HG02852 (cell line): Measurements from ENCODE around the gene PIK3CB.
A peak's percentile ranks its signal among the peaks of the same experiment; 100 is the strongest.
"Not testable (repeated sequence)": the region's sequence is repeated elsewhere in the genome, so short reads cannot be mapped to it uniquely, and the experiment has no call there.

Source experiments
- ATAC-seq: cut with Tn5 transposase; IDR thresholded peaks from one replicate; pipeline ENCODE4 v1.9.1; 2021; ENCODE audit warnings: mild to moderate bottlenecking, moderate library complexity; ENCODE audit not compliant: unreplicated experiment

The PIK3CB gene

DNA sequence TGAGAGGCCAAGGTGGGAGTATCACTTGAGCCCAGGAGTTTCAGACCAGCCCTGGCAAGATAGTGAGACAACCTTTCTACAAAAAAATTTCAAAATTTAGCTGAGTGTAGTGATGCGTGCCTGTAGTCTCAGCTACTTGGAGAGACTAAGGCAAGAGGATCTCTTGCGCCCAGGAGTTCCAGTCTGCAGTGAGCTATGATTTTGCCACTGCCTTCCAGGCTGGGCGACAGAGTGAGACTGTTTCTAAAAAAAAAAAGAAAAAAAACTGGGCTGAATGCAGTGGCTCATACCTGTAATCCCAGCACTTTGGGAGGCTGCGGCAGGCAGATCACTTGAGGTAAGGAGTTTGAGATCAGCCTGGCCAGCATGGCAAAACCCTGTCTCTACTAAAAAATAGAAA is 14.0 kb upstream of the PIK3CB start:
- no peak for ATAC-seq

DNA sequence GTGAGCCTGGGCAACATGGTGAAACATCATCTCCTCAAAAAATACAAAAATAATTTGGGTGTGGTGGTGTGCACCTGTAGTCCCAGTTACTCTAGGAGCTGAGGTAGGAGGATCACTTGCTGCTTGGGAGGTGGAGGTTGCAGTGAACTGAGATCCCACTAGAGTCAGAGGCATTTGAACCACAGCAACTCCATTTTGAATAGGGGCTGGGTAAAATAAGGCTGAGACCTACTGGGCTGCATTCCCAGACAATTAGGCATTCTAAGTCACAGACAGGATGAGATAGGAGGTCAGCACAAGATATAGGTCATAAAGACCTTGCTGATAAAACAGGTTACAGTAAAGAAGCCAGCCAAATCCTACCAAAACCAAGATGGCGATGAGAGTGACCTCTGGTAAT is 12.1 kb upstream of the PIK3CB start:
- ATAC-seq, result not testable (repeated sequence)

GRCh38 chr3:138846262-138846791 is 11.6 kb upstream of the PIK3CB start:
- ATAC-seq, result no peak

GRCh38 chr3:138845771-138846173 is 11.0 kb upstream of the PIK3CB start:
- ATAC-seq, result no peak

- ATAC-seq, result no peak
Observed at GRCh38 chr3:138845181-138845601, 10.5 kb upstream of the PIK3CB start.

GRCh38 chr3:138842483-138843188 is 7.9 kb upstream of the PIK3CB start:
- ATAC-seq, result no peak

- not testable (repeated sequence) for ATAC-seq
Observed at GRCh38 chr3:138838385-138838784, 3.7 kb upstream of the PIK3CB start.

- not testable (repeated sequence) for ATAC-seq
Observed at GRCh38 chr3:138835846-138836245, 1.1 kb upstream of the PIK3CB start.

DNA sequence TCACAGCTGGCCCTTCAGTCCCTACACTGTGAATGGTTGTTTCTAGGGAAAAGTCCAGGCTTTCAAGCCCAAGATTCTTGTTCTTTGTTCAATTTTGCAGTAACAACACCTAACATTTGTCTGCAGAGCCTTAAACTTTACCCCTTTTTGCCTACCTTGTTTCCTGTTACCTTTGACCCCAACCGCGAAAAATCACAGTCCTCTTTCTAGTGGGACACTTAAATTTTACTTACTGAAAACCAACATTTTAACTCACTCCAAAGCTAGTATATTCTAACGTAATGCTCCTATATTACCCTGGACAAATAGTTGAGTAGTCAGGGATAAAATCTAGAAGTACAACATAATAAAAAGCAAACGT is 649 bp upstream of the PIK3CB start:
- ATAC-seq, result peak; percentile 3

- ATAC-seq, result peak; percentile 41
Observed at GRCh38 chr3:138833899-138834595, 681 bp downstream of the PIK3CB start.

DNA sequence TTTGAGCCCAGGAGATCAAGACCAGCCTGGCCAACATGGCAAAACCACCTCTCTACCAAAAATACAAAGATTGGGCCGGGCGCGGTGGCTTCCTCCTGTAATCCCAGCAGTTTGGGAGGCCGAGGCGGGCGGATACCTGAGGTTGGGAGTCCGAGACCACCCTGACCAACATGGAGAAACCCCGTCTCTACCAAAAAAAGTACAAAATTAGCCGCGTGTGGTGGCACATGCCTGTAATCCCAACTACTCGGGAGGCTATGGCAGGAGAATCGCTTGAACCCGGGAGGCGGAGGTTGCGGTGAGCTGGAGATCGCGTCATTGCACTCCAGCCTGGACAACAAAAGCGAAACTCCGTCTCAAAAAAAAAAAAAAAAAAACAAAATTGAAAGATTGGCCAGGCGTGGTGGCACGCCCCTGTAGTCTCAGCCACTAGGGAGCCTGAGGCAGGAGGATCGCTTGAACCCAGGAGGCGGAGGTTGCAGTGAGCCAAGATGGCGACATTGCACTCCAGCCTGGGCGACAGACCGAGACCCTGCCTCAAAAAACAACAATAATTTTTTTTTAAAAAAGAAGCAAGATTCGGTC is 2.2 kb downstream of the PIK3CB start:
- not testable (repeated sequence) for ATAC-seq

DNA sequence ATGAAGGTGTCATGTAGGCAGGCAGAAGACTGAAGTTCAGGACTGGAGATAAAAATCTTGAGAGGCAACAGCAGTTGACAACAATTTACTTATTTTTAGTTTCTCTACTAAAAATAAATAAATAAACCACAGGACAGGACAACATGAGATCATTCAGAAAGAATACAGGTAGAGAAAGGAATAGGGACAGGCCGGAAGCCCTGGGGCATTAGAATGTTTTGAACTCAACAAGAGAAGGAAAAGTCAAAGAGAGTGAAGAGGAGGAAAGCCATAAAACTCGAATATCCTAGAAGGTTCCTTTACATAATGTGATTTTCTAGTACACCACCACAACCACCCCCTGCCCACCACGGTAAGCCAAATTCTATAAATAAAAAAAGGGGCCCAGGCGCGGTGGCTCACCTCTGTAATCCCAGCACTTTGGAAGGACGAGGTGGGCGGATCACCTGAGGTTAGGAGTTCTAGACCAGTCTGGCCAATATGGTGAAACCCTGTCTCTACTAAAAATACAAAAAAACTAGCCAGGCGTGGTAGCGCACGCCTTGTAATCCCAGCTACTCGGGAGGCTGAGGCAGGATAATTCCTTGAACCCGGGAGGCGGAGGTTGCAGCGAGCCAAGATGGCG is 4.7 kb downstream of the PIK3CB start:
- ATAC-seq, result no peak

DNA sequence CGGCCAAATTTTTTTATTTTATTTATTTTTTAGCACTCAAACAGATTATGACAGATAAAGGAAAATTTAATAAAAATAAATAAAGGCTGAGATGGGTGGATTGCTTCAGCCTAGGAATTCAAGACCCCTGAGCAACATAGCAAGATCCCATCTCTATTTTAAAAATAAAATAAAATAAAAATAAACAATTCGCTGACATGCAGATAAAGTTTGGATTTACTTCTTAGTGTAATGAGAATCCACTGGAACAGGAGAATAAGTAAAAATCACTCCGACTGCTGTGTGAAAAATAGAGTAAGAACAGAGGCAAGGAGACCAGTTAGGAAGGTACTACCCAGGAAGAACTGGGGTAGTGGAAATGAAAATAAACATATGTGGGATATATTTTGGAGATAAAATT is 5.6 kb downstream of the PIK3CB start:
- no peak for ATAC-seq

DNA sequence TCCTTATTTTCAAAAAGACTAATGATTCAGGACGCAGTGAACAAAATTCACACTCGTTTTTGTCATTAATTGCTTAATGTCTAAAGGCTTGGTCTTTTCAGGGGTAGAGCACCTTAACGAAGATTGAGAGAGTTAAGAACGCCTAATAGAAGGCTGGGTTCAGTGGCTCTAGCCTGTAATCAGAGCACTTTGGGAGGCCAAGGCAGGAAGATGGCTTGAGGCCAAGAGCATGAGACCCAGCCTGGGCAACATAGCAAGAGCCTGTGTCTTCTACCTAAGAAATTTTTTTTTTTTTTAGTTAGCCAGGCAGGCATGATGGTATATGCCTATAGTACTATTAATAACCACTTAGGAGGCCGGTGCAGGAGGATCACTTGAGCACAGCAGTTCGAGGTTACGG is 7.5 kb downstream of the PIK3CB start:
- no peak for ATAC-seq

- no peak for ATAC-seq
Observed at GRCh38 chr3:138825336-138825735, 9.4 kb downstream of the PIK3CB start.

GRCh38 chr3:138824114-138824506 is 10.6 kb downstream of the PIK3CB start:
- ATAC-seq, result no peak

- ATAC-seq, result not testable (repeated sequence)
Observed at GRCh38 chr3:138820379-138820778, 14.3 kb downstream of the PIK3CB start.

DNA sequence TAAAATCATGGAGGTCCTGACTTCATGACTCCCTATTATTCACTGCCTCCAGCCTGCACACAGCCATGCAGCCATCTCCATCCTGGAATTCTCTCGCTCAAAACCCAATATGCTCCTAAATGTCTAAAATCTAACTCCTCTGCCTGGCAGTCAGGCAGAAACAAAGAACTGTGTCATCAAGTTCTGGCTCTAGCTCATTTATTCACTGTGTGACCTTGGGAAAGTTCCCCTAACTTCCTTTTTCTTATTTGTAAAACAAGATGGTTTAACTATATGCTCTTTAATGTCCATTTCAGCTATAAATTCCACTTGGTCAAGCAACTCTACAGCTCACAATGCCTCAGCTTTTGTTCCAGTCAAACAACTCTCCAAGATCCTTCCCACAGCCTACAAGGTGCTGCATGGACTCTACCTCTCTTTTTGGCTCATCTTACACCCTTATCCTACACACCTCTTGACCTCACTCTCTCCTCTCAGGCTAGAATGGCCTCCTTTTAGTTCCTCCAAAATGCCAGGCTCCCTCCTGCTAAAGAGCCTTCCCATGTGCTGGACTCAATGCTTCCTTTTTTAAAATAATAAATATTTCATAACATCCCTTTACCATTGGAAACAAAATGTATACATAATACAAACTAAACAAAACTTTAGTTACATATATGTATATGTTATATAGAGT is 16.4 kb downstream of the PIK3CB start:
- ATAC-seq, result no peak

DNA sequence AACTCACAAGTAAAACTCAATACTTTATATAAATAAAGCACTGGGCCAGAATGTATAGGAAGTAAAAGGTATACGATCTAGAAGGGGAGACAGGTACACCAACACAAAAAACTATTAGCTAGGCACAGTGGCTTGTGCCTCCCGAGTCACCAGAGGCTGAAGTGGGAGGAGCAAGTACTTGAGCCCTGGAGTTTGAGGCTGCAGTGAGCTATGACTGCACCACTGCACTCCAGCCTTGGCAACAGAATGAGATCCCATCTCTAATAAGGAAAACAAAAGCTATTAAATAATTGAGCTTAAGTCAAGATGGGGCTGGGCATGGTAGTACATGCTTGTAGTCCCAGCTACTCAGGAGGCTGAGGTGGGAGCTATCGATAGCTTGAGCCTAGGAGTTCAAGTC is 17.0 kb downstream of the PIK3CB start:
- no peak for ATAC-seq

- no peak for ATAC-seq
Observed at GRCh38 chr3:138812806-138813205, 21.9 kb downstream of the PIK3CB start.
